GM18951 (cell line): Measurements from ENCODE around the gene GRAMD1C.

ENCODE experiments used
- POLR2A ChIP-seq: IDR thresholded peaks from 4 replicates; pipeline ENCODE4 v1.6.1; 2011; ENCODE audit warnings: mild to moderate bottlenecking; ENCODE audit not compliant: insufficient read length, insufficient read depth; ENCODE audit errors: extremely low read depth
- in situ Hi-C: fragments of 300-500 bp; cut with MboI; formaldehyde crosslinking; loops from one replicate; pipeline ENCODE4 v1.12.0; 2022; ENCODE audit warnings: low sequenced_read_pairs, mixed read lengths, inconsistent platforms; ENCODE audit not compliant: unreplicated experiment

Gene GRAMD1C

DNA sequence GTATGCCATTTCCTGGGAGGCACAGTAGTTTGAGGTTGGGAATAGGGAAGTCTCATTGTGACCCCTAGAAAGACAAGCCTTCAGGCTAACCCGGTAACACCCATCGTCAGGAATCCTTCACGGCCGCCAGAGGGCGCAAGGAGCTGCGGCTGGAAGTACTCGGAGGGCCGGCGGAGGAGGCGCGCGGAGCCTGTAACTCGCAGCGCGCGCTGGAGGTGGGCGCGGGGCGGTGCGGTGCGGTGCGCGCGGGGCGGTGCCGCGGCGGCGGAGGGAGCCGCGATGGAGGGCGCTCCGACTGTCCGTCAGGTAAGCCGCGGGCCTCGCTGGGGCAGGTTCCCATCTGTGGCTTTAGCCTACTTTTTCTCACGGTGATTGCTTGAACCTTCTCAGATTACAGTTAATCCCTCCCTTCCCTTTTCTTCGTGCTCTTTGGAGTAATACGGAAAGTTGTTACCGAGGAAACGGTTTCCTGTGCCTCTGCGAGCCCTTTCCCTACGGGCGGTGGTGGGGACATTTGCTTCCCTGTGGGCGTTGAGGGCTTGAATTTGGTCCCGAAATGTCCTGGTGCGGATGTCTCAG lies at the start of gene GRAMD1C:
GRAMD1C (plus strand) TSS at position 158 of the 579 bp plus-strand sequence; CDS start at position 280, 122 bp downstream.
- in situ Hi-C loops, result no loop called here
- no peak for TF ChIP-seq POLR2A

DNA sequence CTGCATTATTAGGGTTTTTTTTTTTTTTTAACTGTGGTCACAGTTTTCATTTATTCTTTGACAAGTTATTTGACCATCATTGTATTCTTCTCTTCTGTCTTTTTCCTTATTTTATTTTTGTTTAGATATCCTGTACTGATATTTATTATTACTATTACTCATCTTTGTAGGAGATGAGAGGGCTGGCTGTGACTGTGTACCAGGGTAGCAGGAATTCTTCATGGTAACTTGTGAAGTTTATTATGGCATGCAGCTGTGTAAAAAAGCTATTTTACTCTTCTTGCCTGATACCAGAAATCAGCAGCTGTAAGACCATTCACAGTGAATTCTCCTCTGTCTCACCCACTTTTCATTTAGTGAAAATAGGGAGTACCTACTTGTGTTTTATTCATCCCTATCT lies 47.2 kb upstream of the GRAMD1C start:
- no peak for TF ChIP-seq POLR2A
- in situ Hi-C loops, result no loop called here

DNA sequence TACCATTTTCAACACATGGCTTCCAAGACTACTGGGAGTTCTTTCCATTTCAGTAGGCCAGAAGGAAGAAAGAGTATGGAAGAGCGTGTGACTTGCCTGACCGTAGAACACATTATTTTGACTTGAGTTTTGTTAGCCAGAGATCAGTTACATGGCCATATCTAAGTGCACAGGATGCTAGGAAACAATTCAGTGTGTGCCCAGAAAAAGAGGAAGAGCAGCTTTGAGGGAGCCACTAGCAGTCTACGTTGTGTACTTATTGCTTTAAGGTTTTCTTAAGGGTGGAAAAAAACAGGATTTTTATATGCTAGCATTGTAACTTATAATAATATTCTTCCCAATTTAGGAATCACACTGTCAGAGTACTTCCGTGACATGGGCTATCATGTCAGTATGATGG lies 44.1 kb upstream of the GRAMD1C start:
- TF ChIP-seq POLR2A, result no peak
- in situ Hi-C loops, result no loop called here

DNA sequence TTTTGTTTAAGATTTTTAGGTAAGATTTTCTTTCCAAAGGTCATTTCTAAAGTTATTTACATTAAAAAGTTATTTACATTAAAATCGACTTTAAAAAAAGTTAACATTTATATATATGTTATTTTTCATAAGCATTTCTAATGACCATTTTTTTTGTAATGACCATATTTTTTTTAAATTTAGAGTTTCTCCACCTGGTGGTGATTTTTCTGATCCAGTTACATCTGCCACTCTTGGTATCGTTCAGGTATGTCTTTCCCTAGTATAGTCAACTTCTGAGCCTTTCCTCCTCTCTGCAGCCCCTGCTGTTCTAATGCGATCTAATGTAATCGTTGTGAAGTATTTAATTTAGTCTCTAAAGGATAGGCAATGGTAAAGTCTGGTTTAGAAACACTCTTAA lies 42.9 kb upstream of the GRAMD1C start:
- in situ Hi-C loops, result no loop called here
- TF ChIP-seq POLR2A, result no peak

DNA sequence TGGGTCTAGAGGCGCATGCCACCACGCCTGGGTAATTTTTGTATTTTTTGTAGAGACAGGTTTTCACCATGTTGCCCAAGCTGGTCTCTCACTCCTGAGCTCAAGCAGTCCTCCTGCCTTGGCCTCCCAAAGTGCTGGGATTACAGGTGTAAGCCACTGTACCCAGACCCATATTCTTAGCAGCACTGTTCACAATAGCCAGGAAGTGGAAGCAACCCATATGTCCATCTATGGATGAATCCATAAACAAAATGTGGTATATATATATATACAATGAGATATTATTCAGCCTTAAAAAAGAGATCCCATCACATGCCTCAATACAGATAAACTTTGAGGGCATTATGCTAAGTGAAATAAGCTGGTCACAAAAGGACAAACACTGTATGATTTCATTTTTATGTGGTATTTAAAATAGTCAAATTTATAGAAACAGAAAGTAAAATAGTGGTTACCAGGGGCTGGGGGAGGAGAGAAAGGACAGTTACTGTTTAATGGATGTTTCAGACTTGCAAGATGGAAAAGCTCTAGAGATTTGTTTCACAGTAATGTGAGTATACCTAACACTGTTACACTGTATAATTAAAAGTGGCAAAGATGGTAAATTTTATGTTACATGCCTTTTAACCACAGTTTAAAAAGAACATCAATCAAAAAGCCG lies 35.7 kb upstream of the GRAMD1C start:
- in situ Hi-C loops, result no loop called here
- TF ChIP-seq POLR2A, result no peak

DNA sequence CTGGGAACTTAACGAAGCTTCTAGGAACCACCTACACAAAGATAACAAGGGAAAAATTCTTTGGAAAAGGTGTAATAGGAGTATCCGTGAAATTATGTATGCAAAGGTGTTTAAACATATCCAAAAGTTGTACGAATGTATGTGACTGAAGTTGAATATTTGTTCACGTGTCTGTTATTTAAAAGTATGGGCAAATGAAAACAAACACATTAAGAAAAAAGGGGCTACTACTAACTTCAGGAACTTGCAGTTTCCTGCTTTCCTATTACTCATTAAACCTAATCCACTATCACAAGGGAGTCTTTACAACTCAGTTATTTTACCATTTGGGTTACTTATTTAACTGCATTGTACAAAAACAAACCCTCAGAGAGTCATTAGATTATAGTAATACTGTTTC lies 33.9 kb upstream of the GRAMD1C start:
- TF ChIP-seq POLR2A, result no peak
- in situ Hi-C loops, result no loop called here

DNA sequence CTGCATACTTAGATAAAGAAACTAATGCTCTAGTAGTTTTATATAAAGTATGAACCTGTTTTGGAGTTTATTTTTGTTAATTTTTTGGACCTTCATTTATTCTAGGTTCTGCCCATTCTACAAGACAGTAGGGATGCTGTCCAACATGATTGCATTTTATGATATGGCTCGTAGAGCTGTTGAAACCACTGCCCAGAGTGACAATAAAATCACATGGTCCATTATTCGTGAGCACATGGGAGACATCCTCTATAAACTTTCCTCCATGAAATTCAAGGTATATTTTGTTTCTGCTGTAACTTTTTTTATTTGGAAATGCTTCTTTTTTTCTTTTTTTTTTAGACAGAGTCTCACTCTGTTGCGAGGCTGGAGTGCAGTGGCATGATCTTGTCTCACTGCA lies 33.3 kb upstream of the GRAMD1C start:
- TF ChIP-seq POLR2A, result no peak
- in situ Hi-C loops, result no loop called here

DNA sequence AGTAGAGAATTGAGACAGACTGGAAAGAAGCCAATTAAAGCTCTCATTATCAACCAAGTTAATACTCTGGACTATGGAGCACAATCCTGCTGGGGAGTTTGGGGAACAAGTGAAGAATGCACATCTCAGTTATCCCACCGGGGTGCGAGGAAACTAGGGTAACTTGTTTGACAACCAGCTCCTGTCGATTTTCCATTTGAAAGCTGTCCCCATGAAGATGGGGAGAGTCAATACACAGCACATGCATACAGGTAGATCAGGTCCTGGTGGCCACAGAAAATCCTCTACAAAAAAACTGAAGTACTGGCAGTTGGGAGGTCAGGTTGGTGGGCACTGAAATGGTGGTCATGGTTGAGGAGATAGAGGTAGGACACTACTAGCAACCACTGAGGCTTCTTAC lies 25.7 kb upstream of the GRAMD1C start:
- in situ Hi-C loops, result no loop called here
- no peak for TF ChIP-seq POLR2A

DNA sequence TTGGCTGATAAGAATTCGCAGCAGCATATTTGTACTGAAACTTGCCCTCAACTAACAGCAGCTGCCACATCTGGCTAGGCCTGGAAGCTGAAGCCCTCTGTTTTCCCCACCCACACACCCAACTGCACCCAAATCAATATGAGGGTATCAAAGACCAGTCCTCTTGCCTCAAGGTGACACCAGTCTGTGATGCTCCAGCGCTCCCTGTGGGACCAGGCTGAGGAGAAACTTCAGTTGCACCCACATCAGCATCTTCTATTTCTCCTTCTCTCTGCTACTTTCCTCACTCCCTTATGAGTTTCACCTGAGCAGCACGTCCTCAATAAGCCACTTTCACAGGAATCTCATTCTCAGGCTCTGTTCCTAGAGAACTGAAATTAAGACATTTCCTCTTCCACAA lies 18.7 kb upstream of the GRAMD1C start:
- no peak for TF ChIP-seq POLR2A
- in situ Hi-C loops, result no loop called here

DNA sequence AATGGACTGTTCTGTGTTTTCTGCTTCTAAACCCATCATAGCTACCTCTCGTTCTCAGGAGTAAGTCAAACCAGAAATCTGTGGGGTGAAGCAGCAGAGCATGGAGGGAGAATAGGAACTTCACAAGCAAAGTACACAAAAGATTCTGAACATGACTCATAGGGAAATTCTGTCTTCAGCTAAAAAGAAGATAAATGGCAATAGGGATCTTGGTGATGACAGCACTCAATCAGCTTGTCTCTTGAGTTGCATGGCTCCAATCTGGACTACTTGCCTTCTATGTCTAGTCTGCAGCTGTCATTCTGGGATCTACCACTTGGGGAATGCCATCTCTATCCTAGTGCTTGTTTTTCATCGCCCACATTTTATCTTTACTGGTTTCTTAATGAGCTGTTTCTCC lies 13.5 kb upstream of the GRAMD1C start:
- no peak for TF ChIP-seq POLR2A
- in situ Hi-C loops, result no loop called here

DNA sequence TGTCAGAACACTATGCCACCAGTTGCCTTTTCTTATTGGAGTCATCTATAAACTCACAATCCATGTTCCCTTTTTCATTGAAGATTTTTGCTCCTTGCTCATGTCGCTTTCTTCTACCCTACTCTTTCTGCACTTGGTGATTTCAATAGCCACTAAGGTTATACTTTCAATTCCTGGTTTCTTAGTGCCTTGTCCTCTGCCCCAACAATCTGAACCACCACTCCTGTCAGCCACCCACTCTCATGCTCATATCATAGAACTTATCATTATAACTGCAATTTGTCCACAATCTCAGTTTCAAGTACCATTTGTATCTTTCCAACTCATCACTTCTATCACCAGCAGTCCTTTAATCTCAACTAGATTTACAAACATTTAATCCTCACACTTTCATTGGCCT lies 10.0 kb upstream of the GRAMD1C start:
- in situ Hi-C loops, result no loop called here
- no peak for TF ChIP-seq POLR2A

DNA sequence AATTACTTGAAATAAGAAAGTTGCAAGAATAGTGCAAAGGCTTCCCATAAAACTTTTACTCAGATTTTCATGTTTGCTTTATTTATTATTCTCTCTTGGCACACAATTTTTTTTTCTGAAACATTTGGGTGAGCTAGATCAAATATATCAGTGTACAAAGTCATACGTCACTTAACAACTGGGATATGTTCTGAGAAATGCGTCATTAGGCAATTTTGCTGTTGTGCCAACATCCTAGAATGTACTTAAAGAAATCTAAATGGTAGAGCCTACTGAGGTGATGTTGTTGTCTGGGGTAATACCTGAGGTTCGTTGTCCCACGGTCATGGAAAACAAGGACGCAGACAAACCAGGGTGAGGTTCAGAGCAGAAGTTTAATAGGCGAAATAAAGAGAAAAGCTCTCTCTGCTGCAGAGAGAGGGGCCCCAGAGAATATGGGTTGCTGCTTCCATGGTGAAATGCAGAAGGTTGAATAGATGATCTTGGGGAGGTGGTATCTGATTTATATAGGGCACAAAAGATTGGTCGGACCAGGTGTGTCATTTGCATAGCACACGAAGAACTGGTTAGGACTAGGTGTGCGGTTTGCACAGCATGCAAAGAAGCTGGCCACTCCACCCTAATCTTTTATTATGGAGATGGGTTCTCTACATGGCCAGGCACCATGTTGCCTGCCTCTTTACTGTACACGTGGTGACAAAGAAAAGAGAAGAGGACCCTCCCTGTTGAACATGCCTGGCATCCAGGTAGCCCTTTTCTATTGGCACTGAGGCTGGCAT lies 8.8 kb upstream of the GRAMD1C start:
- no peak for TF ChIP-seq POLR2A
- in situ Hi-C loops, result no loop called here

DNA sequence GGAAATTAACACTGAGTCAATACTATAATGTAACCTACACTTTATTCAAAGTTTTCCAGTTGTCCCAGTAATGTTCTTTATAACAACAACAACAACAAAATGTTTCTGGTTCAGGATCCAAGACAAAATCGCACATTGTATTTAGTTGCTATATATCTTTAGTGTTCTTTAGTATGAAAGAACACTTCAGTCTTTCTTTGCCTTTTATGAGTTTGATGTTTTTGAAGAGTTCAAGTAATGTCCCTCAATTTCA lies 7.6 kb upstream of the GRAMD1C start:
- in situ Hi-C loops, result no loop called here
- no peak for TF ChIP-seq POLR2A

DNA sequence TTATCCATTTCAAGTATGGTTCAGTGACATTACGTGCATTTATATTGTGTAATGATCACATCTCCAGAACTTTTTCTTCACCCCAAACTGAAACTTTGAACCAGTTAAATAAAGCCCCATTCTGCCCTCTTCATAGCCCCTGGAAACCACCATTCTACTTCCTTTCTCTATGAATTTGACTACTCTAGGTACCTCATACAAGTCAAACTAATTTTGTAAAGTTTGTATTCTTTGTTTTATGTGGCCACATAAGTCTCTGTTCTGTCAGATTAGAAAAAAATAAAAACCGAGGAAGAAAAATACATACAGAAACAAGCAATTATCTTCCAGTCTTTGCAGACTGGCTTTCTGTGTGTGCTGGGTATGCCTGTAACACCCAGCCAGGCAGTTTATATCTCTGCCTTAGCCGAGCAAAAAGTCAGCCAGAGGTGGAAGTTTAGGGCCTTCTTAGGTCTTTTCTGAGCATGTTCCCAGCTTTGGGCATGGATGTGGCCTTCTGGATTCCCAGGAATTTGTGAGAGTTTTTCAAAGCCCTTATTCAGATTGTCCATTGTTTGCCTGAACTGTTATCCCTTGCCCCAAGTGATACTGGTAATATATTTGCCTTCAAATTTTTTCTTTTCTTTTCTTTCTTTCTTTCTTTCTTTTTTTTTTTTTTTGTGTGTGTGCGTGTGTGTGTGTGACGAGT lies 6.0 kb upstream of the GRAMD1C start:
- in situ Hi-C loops, result no loop called here
- TF ChIP-seq POLR2A, result no peak

DNA sequence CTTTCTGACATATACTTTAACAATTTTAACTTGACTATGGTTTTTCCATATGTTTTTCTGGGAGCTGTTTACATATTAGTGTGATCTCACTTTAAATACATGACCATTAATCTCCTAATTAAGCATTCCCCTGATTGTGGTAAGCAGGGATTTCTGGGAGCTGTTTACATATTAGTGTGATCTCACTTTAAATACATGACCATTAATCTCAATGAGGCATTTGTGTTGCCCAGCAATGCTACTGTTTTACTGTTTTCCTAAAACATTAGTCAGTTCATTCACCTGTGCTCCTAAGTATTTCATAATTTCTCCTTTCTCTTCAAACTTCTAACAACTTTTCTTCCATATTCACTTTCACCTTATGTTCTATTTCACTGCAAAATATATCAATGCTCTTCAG lies 3.6 kb upstream of the GRAMD1C start:
- no peak for TF ChIP-seq POLR2A
- in situ Hi-C loops, result no loop called here
